Pons (tissue), 1 donor: ENCODE results near the gene TMEM272.
A peak's percentile ranks its signal among the peaks of the same experiment; 100 is the strongest.

Experiments
- DNase-seq: peaks from one replicate; pipeline ENCODE4 v3.0.0-alpha.2; 2016; ENCODE audit warnings: low spot score

The TMEM272 gene

DNA sequence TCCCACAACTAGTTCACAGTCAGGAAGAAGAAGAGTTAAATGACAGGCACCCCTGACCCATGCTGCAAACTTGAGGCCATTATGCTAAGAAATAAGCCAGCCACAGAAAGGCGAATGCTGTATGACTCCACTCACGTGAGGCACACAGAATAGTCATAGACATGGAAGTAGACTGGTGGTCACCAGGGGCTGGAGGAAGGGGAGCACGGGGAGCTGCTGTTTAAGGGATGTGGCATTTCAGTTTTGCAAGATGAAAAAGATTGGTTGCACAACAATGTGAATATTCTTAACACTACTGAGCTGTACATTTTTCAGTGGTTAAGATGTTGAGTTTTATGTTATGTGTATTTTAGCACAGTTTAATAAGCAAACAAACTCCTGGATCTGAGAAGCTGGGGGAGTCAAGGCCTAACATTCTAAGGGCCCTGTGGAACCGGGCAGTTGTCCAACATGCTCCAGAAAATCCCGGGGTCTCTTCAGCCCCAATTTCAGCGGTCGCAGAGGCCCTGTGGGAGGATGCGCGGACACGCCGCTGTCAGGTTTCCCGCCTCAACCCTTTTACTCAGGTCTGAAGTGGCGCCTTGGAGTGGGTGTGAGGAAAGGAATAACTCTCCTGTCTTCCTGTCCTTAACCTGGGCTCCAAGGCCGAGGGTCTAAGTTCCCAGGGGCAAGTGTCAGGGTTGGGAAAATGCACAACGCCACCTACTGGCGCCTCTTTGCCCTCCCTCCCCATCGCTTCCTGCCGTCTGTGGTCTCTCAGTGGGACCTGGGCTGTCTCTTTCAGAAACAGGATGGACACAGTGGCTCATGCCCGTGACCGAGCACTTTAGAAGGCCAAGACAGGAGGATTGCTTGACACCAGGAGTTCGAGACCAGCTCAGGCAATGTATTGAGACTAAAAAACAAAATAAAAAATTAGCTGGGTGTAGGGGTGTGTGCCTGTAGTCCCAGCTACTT is 4.4 kb upstream of the TMEM272 start:
- no peak for DNase-seq

DNA sequence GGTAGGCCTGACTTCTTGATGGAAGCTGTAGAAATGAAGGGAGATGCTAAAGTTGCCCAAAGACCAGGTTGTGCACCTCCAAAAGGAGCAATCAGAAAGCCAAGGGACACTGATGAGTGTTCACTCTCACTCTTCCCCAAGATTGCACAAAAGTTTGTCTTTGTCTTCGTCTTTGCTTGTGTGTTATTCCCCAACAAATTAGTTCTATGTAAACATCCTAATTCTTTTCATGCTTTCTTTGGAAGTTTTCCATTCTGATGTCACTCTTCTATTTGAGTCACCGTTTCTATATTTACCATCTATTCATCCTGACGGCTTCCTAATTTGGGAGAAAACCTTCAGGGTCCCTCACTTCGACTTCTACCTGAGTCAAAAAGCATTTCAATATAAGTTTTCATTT is 3.7 kb upstream of the TMEM272 start:
- no peak for DNase-seq

DNA sequence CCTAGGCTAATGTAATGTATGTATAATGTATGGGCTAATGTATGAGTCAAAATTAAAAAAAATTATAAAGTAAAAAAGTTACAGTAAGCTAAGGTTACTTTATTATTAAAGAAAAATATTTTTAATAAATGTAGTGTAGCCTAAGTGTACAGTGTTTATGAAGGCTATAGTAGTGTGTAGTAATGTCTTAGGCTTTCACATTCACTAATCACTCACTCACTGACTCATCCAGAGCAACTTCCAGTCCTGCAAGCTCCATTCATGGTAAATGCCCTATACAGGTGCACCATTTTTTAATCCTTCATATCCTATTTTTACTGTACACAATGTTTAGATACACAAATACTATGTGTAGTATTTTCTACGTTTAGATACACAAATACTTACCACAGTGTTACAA is 1.8 kb upstream of the TMEM272 start:
- no peak for DNase-seq

DNA sequence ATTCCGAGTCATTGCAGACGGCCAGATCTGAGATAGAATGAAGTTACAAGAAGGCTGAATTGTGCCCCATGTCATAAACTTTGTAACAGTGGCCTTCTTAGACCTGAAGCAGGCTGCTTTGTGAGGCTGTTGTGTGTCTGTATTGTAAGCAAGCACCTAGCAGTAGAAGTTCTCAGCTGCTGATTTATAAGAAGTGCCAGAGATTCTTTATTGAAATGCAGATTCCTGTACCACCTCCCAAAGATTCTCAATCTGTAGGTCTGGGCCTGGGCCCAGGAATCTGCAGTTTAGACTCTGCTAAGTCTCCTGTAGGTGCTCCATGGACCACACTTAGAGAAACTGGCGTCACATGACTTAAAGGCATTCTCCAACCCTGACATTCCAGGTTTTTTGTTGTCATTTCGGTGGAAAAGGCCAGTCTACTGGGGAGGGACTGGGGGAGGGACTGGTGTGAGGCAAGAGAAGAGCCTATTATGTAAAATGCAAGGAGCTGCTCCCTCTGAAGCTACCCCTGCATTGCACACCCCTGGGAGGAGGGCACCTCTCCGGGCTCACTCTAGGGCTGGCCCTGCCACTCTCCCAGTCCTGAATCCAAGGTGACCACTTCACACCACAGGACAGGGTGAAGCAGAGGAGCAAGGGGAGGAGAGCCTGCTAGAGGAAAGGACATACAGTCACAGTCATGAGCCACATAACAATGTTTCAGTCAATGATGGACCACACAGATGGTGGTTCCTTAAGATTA is 769 bp upstream of the TMEM272 start:
- DNase-seq = no peak

DNA sequence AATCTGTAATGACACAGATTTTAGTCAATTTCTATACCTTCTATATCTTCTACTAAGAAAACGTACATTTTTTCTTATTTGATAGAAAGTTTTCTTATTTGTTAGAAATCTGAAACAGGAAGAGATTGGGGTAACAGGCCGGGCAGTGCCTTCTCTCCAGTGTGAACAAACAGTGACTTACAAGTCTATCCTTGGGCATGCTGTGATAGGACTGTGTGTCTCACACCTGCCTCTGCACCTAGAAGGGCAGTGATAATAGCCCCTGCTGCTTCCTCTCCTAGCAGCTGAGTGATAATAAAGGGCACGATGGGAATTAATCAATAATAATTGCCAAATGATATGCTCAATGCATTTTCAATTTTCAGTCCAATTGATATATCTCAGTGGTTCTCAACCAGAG is 1.4 kb downstream of the TMEM272 start:
- no peak for DNase-seq

DNA sequence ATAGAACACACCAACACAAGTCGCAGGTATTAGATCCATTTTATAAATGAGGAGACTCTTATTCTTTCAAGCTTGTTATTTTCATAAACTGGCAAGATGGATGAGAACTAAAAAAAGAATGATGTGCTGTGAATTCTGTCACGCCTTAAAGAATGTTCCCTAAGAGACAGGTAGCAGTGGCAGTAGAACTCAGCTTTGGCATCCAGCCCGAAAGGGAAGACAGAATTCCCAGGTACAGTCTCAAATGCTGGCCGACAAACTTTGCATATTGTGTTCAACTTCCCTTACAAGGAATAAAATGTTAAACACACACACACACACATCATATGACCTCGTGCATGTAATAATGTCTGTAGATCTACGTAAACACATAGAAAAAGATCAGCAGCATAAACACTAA is 3.2 kb downstream of the TMEM272 start:
- DNase-seq = no peak

DNA sequence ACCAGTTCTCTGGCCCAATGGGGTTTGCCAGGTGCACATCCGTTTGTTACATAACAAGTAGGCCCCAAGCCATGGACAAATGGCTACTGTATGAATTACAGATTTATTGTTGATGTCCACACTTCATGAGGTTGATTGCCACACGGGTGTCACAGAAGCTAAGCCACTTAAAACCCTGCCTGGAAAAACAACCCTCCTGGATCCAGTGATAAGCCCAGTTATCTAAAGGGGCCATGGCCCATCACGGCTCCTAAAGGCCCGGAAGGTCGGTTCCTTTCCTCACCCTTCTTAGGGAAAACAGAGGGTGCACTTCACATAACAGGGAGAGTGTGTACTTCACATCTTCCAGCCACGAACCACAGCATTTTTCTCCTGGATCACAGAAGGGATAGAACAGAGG is 4.1 kb downstream of the TMEM272 start:
- no peak for DNase-seq

DNA sequence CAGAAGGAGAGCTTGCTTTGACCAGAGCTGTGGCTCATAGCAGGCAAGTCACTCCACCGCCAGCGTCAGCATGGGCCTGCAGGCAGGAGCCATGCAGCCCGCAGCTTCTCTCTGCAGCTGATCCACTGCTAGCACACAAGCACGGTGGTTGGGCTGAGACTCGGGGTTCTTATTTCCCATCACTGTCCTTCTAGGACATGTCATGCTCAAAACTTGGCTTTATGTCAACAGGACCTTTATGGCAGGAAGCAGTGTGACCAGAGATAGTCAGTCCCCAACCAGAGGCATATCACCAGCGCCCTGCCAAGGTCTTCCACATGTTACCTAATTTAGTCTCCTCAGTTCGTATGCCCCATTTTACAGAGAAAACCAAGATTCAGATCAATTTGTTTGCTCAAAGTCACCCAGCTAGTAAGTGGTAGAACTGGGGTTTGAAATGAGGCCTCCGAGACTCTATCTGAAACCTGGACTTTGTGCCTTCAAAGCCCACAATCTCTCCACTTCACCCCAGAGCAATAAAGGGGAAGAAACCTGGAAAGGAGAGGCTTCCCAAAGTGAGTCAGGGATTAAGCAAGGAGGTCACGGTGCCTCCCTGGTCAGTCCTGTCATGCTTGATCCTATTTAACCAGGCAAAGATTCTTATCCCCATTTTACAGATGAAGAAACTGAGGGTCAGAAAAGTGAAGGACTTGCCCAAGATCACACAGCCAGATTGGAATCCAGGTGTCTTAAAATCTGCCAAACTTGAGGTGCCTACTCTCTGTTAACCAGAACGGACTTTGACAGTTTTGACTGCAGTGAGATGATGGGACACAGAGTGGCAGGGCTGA is 5.1 kb downstream of the TMEM272 start:
- no peak for DNase-seq

DNA sequence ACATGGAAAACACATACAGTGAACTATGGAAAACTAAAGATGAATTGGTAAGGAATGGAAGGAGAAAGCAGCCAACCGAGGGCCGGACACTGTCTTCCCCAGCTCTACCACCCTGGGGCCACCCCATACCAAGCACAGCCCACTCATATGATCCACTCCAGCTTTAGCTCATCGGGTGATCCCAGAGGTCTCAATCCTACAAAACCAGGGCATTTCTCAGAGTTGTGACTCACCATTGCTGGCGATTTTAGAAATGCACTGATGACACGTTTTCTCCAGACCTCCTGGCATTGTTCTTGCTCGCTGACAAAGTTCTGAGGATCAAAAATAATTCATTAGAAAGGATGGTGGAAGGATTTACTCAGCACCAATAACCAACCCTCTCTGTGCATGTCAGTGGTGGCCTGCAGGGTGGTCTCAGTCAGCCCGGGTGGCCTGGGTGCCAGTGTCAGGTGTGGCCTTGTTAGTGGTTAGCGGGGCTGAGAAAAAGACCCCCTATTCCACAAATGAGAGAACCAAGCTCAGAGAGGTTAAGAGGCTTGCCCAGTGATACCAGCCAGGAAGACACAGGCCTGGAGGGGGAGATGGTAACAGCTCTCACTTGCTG is 6.6 kb downstream of the TMEM272 start:
- no peak for DNase-seq

DNA sequence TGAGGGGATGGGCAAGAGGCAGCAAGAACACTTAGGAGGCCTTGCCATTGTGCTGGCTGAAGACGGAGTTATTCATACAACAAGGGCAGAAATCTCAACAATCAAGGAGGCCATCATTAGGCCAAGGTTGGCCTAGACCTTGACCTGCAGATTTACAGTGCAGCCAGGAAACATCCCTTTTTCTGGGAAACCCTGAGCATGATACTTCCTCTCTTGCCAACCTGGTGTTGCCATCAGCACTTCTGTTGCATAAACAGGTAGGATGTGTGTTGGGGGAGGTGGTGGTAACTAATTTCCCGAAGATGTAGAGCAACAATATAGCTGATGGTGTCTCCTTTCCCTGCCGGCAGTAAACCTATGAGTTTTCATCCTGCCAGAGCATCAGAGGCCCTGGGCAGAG is 8.0 kb downstream of the TMEM272 start:
- DNase-seq = no peak

DNA sequence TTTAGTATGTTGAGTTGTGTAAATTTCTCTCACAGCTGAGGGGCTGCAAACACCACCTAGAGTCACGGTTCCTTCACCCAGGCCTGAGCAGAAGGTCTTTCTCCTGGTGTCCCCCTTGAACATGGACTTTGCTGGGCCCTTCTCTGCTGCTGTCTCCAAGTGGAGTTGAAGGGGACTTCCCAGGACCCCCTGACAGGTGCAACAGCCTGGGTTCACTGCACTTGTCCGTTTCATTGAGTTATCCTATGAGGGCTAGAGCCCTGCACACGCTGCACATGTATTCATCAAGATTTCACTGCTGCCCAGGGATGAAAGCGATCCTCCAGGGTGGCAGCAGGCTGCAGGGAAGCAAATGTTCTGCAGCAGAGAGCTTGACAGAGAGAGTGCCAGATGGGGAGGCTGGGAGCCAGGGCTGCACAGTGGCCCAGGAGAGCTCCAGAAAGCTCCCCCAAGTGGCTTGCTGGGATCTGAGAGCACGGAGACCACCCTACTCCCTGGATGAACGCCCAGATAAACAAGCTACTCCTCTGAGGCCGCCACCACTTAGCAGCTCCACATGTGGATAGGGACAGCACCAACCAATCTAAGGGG is 10.3 kb downstream of the TMEM272 start:
- DNase-seq = no peak

DNA sequence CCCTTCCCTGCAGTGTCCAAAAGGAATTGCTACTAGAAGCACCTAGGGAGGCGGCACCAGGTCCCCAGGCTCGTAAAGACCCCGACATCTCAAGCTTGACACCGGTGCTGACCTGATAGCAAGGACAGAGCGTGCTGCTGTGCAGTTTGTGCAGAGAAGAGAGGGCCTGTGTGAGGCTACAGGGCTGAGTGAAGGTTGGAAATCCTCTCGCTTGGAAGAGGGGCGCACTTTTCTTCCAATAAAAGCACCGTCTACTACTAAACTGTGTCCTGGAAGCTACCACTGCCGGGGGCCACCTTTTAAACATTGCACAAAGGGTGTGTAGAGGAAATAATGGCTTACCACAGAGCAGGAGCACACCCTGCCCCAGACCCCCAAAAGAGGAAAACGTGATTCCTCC is 11.0 kb downstream of the TMEM272 start:
- no peak for DNase-seq

DNA sequence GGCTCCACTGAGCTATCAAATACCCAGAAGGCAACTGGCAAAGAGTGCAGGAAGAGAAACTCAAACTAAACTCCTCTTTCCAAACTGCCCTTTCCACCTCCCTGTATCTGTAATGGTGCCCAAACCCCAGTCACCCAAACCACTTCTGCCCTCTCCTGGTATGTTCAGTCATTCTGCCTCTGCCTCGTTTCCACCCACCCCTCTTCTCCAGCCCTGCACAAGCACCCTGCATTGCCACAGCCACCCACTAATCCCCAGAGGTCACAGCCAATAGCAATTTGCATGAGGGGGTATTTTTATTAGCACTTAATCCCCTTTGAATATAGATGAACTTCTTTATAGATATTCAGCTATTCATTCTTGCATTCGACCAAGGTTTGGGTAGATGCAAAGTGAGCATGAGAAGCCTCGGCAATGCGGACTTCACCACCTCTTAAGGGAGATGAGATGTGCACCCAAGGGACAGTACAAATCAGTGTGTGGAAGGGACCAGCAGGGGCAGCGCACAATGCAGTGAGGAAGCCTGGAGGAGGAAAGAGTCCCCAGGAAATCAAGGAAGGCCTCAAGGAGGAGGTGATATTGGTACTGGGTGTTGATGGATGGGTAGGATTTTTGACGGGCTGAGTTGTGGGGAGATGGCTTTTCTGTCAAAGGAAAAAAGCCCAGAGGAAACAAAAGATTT is 12.4 kb downstream of the TMEM272 start:
- DNase-seq = peak; percentile 39

DNA sequence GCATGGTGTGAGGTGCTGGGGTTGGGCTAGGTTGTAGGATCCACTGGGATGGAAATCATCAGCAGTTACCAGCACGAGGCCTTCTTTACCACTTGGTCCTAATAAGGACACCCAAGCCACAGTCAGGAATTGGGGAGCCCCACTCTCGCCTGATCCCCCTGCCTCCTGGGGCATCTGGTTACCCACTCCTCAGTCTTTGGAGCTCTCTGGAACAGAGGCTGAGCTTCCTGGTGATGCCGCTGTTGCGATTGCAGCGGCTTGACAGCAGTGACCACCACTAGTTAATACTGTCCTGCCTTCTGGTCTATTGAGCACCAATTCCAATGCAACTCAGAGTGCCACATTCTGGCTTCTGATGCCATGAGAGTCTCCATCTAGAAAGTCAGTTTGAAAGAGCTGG is 13.5 kb downstream of the TMEM272 start:
- no peak for DNase-seq

DNA sequence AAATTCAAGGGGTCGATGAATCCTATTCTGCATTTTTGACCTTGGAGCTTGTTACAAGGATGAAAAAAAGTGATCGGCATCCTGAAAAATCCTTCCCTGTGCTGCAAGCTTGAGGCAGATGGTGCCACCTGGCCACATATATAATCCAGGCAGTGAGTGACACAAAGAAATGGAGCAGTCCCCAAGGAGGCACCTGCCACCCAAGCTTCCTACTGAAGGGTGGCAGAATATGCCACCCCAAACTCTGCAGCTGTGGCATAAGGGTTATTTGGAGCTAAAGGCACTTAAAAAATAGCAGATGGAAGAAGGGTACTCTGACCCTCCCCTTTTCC is 15.4 kb downstream of the TMEM272 start:
- DNase-seq = no peak

DNA sequence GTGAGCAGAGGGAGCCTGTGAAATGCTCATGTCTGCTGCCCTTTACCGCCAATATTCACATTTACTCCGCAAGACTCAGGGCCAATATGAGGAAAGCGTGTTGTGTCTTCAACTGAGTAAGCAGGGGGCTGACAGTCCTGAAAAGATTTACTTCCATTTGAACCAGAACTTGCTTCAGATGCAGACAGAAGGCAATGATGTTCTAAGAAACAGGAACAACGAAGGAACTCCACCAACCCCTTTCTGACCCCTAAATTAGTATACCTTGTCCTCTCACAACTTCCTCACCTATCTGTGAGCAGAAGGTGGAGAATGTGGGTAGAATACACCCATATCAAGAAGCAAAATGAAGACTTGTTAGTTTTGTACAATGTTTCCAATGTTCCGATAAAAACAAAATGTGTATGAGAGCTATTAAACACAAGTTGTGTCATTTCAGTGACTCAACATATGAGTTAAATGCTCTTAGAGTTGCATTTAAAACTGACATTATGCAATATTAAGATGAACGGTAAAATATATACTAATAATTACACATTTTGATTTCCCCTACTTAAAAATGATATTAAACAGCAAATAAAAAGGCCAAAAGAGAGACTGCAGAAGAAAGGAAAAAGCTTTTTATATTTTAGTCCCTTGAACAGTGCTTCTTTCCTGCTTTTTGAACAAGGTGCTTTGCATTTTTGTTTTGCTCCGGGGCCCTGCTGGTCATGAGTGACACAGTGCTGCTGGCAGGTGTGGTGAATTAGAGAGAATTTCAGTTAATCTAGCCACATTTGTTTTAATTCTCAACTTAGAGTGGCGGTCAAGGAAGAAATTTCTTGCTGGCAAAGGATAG is 16.0 kb downstream of the TMEM272 start:
- DNase-seq = no peak

DNA sequence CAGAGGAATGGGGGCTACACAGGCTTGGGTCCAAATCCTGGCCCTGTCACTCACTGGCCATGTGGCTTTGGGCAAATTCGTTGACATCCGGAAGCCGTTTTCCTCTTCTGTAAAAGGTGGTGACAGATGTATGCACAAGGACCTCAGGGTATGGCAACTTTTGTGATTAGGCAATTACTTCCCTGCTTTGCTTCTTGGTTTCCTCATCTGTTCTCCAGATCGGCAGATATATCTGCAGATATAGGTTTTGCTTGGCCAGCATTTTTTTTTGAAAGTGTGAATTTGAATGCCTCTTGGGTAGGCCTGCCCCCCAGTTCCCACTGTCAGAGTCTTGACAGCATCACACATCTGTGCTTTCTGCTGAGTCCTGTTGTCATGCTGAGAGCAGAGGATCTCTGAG is 17.7 kb downstream of the TMEM272 start:
- no peak for DNase-seq

DNA sequence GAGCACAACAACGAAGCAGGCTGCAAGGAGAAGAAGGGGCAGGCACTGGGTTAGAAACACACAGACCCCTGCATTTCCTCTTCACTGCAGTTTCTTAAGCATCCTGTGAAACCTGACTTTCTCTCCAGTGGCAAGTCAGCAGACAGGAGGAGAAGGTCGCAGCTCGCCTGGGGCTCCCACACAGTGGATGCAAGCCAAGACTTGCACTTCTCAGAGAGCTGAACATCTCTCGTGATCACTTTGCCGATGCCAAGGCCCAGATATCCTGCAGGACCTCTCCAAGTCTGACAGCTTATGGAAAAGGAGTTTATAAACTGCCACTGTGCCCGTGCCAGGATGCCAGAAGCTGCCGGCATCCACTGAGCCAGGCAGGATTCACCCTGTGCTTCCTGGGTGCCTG is 18.4 kb downstream of the TMEM272 start:
- no peak for DNase-seq

DNA sequence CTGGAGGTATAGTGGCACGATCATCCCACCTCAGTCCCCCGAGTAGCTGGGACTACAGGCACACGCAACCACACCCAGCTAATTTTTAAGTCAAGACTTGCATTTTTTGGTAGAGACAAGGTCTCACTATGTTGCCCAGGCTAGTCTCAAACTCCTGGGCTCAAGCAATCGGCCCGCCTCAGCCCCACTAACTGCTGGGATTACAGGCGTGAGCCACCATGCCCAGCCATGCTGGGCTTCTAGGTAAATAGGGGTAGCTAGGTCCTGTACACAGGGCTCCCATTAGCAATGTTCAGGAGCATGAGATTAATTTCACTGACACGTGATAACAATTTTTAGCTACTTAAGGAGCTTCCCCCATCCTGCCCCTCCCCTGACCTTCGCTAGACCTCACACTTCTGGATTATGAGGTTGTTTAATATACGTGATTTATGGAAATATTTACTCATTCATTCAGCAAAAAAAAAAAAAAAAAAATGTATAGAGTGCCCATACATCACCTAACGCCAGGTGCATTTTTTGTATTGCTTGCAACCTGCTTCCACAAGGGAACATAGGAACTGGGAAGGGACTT is 19.2 kb downstream of the TMEM272 start:
- DNase-seq = no peak

DNA sequence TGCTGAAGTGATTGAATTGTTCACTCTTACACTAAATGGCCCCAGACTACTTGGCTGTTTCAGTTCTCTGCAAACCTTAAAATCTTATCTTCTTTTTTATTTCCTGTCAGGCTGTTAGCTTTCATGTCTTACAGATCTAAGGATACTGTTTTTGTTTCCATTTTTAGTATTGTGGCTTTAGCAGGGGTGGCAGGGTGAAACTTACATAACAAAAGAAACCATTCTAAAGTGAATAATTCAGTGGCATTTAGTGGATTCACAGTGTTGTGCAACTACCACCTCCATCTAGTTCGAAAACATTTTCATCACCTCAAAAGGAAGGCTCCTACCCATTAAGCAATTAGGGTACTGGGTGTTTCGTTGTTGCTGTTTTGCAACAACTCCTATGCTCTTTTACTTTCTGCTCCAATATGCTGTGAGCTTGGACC is 19.8 kb downstream of the TMEM272 start:
- DNase-seq = no peak
